ENCODE measurements around the gene ADAMTS18.

ADAMTS18 gene

DNA sequence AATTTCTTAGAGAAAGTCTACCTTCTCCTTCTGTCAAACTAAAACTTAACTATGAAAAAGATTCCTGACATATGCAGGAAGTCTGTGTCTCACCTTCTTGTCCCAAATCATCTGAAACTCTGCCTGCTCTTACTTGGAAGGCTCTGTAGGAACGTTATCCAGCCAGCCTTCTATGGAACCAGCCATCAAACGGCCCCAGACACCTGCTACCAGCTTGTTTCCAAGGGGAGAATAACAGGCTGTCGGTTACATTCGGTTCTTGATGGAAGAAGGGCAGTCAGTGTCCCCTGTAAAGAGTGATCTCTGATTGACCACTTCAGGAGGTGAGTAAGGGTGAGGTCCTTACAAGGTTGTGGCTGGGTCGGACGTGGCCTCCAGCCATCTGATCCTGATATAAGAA, 1.7 kb downstream of the ADAMTS18 start:
- Histone ChIP-seq H3K9me3 (ENCODE audit: insufficient read depth, low read depth, low read length) (no peaks in the 10 kb centered on the region), H3K79me2 (ENCODE audit: insufficient read depth, low read length) (no peaks in the 10 kb centered on the region), H3K4me2 (ENCODE audit: low read depth, low read length, poor library complexity, severe bottlenecking) (no peak overlapping the region), H3K9ac (ENCODE audit: low read depth, low read length, poor library complexity, severe bottlenecking) (no peak overlapping the region), H4K20me1 (ENCODE audit: insufficient read depth, low read length, poor library complexity, severe bottlenecking) (no peaks in the 10 kb centered on the region), H3K4me1 (ENCODE audit: insufficient read depth, low read length, poor library complexity, severe bottlenecking) (no peaks in the 10 kb centered on the region), H3K4me3 (ENCODE audit: low read length, poor library complexity, severe bottlenecking) (no peak overlapping the region), H3K36me3 (ENCODE audit: insufficient read depth, low read length) (no peaks in the 10 kb centered on the region), H2AFZ (ENCODE audit: low read length) (no peak overlapping the region), H3K9me2 (replicated peaks; ENCODE audit: low read depth, low read length) (no peaks in the 10 kb centered on the region), H3F3A (ENCODE audit: low read depth) (no peaks in the 10 kb centered on the region), H3K27me3 (ENCODE audit: insufficient read depth, low read length, poor library complexity, severe bottlenecking) (no peaks in the 10 kb centered on the region)
- no peak for TF ChIP-seq EZH2phosphoT487 (IDR thresholded peaks at IDR 0.05; ENCODE audit: borderline replicate concordance)
- TF ChIP-seq, protein P1, sequence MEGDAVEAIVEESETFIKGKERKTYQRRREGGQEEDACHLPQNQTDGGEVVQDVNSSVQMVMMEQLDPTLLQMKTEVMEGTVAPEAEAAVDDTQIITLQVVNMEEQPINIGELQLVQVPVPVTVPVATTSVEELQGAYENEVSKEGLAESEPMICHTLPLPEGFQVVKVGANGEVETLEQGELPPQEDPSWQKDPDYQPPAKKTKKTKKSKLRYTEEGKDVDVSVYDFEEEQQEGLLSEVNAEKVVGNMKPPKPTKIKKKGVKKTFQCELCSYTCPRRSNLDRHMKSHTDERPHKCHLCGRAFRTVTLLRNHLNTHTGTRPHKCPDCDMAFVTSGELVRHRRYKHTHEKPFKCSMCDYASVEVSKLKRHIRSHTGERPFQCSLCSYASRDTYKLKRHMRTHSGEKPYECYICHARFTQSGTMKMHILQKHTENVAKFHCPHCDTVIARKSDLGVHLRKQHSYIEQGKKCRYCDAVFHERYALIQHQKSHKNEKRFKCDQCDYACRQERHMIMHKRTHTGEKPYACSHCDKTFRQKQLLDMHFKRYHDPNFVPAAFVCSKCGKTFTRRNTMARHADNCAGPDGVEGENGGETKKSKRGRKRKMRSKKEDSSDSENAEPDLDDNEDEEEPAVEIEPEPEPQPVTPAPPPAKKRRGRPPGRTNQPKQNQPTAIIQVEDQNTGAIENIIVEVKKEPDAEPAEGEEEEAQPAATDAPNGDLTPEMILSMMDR (conservative IDR thresholded peaks at IDR 0.05; ENCODE audit: low read length), result no peak

DNA sequence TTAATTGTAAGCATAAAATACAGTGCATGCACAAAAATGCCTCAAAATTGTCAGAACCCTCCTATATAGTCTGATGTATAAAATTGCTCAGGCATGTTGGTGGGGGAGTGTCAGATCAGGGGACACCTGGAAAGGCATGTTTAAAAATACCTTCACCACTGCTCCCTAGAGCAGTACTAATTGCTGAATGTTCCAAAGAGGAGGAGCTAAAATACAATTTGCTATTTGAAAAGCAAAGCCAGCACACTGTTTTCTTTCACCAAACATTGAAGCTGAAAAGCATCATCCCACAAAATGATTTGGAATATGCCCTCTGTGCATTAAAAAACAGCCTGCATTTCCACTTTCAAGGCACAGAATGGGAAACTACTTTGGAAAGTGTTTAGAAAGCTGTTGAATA, 2.6 kb downstream of the ADAMTS18 start:
- Histone ChIP-seq H3K27me3 (ENCODE audit: insufficient read depth, low read length, poor library complexity, severe bottlenecking) (no peaks in the 10 kb centered on the region), H3K79me2 (ENCODE audit: insufficient read depth, low read length) (no peaks in the 10 kb centered on the region), H3K4me3 (ENCODE audit: low read length, poor library complexity, severe bottlenecking) (no peak overlapping the region), H4K20me1 (ENCODE audit: insufficient read depth, low read length, poor library complexity, severe bottlenecking) (no peaks in the 10 kb centered on the region), H3K9ac (ENCODE audit: low read depth, low read length, poor library complexity, severe bottlenecking) (no peak overlapping the region), H2AFZ (ENCODE audit: low read length) (no peak overlapping the region), H3K4me2 (ENCODE audit: low read depth, low read length, poor library complexity, severe bottlenecking) (no peak overlapping the region), H3K36me3 (ENCODE audit: insufficient read depth, low read length) (no peaks in the 10 kb centered on the region), H3F3A (ENCODE audit: low read depth) (no peaks in the 10 kb centered on the region), H3K4me1 (ENCODE audit: insufficient read depth, low read length, poor library complexity, severe bottlenecking) (no peaks in the 10 kb centered on the region), H3K9me3 (ENCODE audit: insufficient read depth, low read depth, low read length) (no peaks in the 10 kb centered on the region), H3K9me2 (replicated peaks; ENCODE audit: low read depth, low read length) (no peaks in the 10 kb centered on the region)
- TF ChIP-seq, protein P1 (conservative IDR thresholded peaks at IDR 0.05; ENCODE audit: low read length), result no peak
- TF ChIP-seq EZH2phosphoT487 (IDR thresholded peaks at IDR 0.05; ENCODE audit: borderline replicate concordance), result no peak

DNA sequence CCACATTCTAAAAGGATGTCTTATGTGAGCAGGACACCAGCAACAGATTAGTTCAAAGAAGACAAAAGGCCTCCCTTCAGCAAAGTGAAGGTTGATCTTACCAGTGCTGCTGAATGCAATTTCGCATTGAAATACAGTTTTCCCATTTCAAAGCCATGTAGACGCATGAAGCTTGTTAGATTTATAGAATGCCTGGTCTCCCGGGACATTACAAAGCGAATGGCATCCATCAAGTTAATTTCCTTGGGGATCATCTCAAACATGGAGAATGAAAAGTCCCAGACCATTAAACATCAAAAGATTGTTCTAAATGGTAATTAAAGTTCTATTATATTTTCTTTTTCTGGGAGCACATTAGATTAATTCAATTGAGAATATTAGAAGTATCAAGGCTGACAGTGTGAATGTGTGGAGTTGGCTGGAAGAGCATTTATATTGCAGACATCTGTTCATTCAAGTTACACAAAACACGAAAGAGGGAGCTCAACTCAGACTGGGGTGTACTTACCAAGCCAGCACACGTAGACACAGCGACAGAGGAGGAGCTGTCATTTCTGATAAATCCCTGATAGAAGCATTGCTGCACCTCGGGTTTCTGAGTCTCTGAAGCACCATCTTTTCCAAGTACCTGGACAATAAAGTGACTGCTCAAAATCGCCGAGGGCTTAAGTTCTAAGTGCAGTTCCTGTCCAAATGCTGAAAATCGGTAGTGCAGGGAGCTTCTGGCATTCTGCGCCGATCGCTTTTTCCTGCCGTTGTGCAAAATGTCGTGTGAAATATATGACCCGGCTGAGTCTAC, 3.8 kb downstream of the ADAMTS18 start:
- Histone ChIP-seq H3K4me2 (ENCODE audit: low read depth, low read length, poor library complexity, severe bottlenecking) (no peak overlapping the region), H3K4me3 (ENCODE audit: low read length, poor library complexity, severe bottlenecking) (no peak overlapping the region), H3K9me2 (replicated peaks; ENCODE audit: low read depth, low read length) (no peaks in the 10 kb centered on the region), H3K4me1 (ENCODE audit: insufficient read depth, low read length, poor library complexity, severe bottlenecking) (no peaks in the 10 kb centered on the region), H3F3A (ENCODE audit: low read depth) (no peaks in the 10 kb centered on the region), H2AFZ (ENCODE audit: low read length) (no peak overlapping the region), H3K9me3 (ENCODE audit: insufficient read depth, low read depth, low read length) (no peaks in the 10 kb centered on the region), H3K79me2 (ENCODE audit: insufficient read depth, low read length) (no peaks in the 10 kb centered on the region), H3K36me3 (ENCODE audit: insufficient read depth, low read length) (no peaks in the 10 kb centered on the region), H4K20me1 (ENCODE audit: insufficient read depth, low read length, poor library complexity, severe bottlenecking) (no peaks in the 10 kb centered on the region), H3K27me3 (ENCODE audit: insufficient read depth, low read length, poor library complexity, severe bottlenecking) (no peaks in the 10 kb centered on the region), H3K9ac (ENCODE audit: low read depth, low read length, poor library complexity, severe bottlenecking) (no peak overlapping the region)
- no peak for TF ChIP-seq EZH2phosphoT487 (IDR thresholded peaks at IDR 0.05; ENCODE audit: borderline replicate concordance)
- TF ChIP-seq, protein P1 (conservative IDR thresholded peaks at IDR 0.05; ENCODE audit: low read length), result no peak
